HEK293 (cell line): ENCODE data around the gene ARHGEF39.

Experiments used
- CTCF ChIA-PET: fragments of 350-600 bp; formaldehyde crosslinking; extraction: SDS; loops from one replicate; lab custom pipeline; 2021; ENCODE audit warnings: antibody characterized with exemption; lab: Yijun Ruan, JAX
- POLR2A ChIA-PET: fragments of 300-600 bp; formaldehyde crosslinking; extraction: SDS; loops from one replicate; lab custom pipeline; 2020; ENCODE audit warnings: antibody characterized with exemption, inconsistent platforms; lab: Yijun Ruan, JAX
- H3K27ac ChIP-seq: fragments of 200-500 bp; sonication (Bioruptor generic); 2 replicates; pipeline ENCODE4 v1.5.1; 2014; ENCODE audit warnings: low read depth, low read length, control low read depth, inconsistent platforms; ENCODE audit errors: extremely low read depth
- H3K36me3 ChIP-seq, 2 experiments: fragments of 200-500 bp in 1 of 2; sonication (Bioruptor generic) in 1 of 2; 1 replicate in 1 of 2; 2 replicates in 1 of 2; pipeline ENCODE4 v1.5.1; 2014 to 2017; ENCODE audit warnings: inconsistent platforms in 2 of 2, low read length in 2 of 2; ENCODE audit not compliant: control insufficient read depth in 2 of 2, insufficient read depth in 1 of 2
- H3K4me1 ChIP-seq: fragments of 200-500 bp; sonication (Bioruptor generic); 2 replicates; pipeline ENCODE4 v1.5.1; 2014; ENCODE audit warnings: mild to moderate bottlenecking, low read length, inconsistent platforms; ENCODE audit not compliant: control insufficient read depth, insufficient read depth
- H3K4me3 ChIP-seq: 2 replicates; pipeline ENCODE4 v1.5.1; 2011; ENCODE audit warnings: low read depth, mild to moderate bottlenecking, control low read depth, low read length, moderate library complexity
- H3K9me3 ChIP-seq: fragments of 200-500 bp; sonication (Bioruptor generic); 2 replicates; pipeline ENCODE4 v1.5.1; 2014; ENCODE audit warnings: low read depth, low read length, inconsistent platforms; ENCODE audit not compliant: control insufficient read depth, insufficient read depth
- EGR2 ChIP-seq: fragments of 450-650 bp; formaldehyde crosslinking; IDR thresholded peaks from 2 replicates; pipeline ENCODE4 v1.5.1; 2016; ENCODE audit warnings: low read depth, missing biosample characterization, missing genetic modification characterization
- GFI1B ChIP-seq: fragments of 450-650 bp; formaldehyde crosslinking; IDR thresholded peaks from 2 replicates; pipeline ENCODE4 v1.5.1; 2016; ENCODE audit warnings: missing biosample characterization, missing genetic modification characterization
- HOXD13 ChIP-seq: sonication (generic); formaldehyde crosslinking; IDR thresholded peaks from 2 replicates; pipeline ENCODE4 v1.8.0; 2022; ENCODE audit warnings: missing genetic modification reagents, borderline replicate concordance
- KLF9 ChIP-seq: fragments of 450-650 bp; formaldehyde crosslinking; IDR thresholded peaks from 2 replicates; pipeline ENCODE4 v1.5.1; 2016; ENCODE audit warnings: missing biosample characterization, missing genetic modification characterization, low read depth
- SP3 ChIP-seq: fragments of 450-650 bp; formaldehyde crosslinking; IDR thresholded peaks from 2 replicates; pipeline ENCODE4 v1.5.1; 2016; ENCODE audit warnings: missing biosample characterization, missing genetic modification characterization
- ZBTB20 ChIP-seq: fragments of 450-650 bp; formaldehyde crosslinking; IDR thresholded peaks from 2 replicates; pipeline ENCODE4 v1.5.1; 2016; ENCODE audit warnings: missing biosample characterization, missing genetic modification characterization
- ZFP69B ChIP-seq: fragments of 450-650 bp; formaldehyde crosslinking; IDR thresholded peaks from 2 replicates; pipeline ENCODE4 v1.5.1; 2016; ENCODE audit warnings: missing biosample characterization, missing genetic modification characterization
- ZIC2 ChIP-seq: fragments of 450-650 bp; formaldehyde crosslinking; IDR thresholded peaks from 2 replicates; pipeline ENCODE4 v1.5.1; 2016; ENCODE audit warnings: missing biosample characterization, missing genetic modification characterization
- ZNF311 ChIP-seq: fragments of 450-650 bp; formaldehyde crosslinking; IDR thresholded peaks from 2 replicates; pipeline ENCODE4 v1.5.1; 2017; ENCODE audit warnings: missing biosample characterization, missing genetic modification characterization, borderline replicate concordance
- ZXDB ChIP-seq: fragments of 450-650 bp; formaldehyde crosslinking; IDR thresholded peaks from 2 replicates; pipeline ENCODE4 v1.5.1; 2016; ENCODE audit warnings: missing biosample characterization, missing genetic modification characterization
- TF ChIP-seq, protein P1 (sequence below): fragments of 450-650 bp; formaldehyde crosslinking; IDR thresholded peaks from 2 replicates; pipeline ENCODE4 v1.5.1; 2017; ENCODE audit warnings: missing biosample characterization, missing genetic modification characterization
- TF ChIP-seq, protein P2 (sequence below): fragments of 450-650 bp; formaldehyde crosslinking; IDR thresholded peaks from 2 replicates; pipeline ENCODE4 v1.5.1; 2016; ENCODE audit warnings: missing biosample characterization, missing genetic modification characterization
- TF ChIP-seq, protein P3 (sequence below): fragments of 450-650 bp; formaldehyde crosslinking; IDR thresholded peaks from 2 replicates; pipeline ENCODE4 v1.5.1; 2016; ENCODE audit warnings: missing biosample characterization, missing genetic modification characterization
- TF ChIP-seq, protein P4 (sequence below): IDR thresholded peaks from 2 replicates; pipeline ENCODE4 v1.6.1; 2011; ENCODE audit warnings: mild to moderate bottlenecking, low read depth, low read length, borderline replicate concordance
- TF ChIP-seq, protein P5 (sequence below): fragments of 450-650 bp; formaldehyde crosslinking; IDR thresholded peaks from 2 replicates; pipeline ENCODE4 v1.5.1; 2016; ENCODE audit warnings: missing biosample characterization, missing genetic modification characterization

ARHGEF39 gene

DNA sequence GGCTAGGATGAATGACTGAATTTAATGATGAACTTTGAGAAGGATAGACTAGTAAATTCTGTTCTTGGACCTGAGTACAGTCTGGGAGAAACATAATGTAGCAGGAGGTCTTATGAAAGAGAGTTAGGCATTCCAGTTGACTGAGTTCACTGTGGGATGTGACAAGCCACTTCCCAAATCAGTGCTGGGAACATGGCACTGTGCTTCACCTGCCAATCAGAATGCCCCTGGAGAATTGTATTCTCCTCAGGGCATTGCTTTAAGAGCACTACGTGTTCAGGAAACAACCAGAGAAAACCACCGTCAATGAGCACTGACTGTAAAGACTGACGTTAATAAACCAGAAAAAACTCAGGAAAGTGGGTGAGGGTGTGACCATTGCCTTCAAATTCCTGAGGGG is 5.7 kb downstream of the ARHGEF39 start:
- 0 out of 2 replicates have a peak, but pooled peaks have one; percentile 44 for TF ChIP-seq GFI1B (tag by site-specific recombination)
- TF ChIP-seq, protein P1, sequence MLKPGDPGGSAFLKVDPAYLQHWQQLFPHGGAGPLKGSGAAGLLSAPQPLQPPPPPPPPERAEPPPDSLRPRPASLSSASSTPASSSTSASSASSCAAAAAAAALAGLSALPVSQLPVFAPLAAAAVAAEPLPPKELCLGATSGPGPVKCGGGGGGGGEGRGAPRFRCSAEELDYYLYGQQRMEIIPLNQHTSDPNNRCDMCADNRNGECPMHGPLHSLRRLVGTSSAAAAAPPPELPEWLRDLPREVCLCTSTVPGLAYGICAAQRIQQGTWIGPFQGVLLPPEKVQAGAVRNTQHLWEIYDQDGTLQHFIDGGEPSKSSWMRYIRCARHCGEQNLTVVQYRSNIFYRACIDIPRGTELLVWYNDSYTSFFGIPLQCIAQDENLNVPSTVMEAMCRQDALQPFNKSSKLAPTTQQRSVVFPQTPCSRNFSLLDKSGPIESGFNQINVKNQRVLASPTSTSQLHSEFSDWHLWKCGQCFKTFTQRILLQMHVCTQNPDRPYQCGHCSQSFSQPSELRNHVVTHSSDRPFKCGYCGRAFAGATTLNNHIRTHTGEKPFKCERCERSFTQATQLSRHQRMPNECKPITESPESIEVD (tag by site-specific recombination), result peak; percentile 53
- TF ChIP-seq, protein P2, sequence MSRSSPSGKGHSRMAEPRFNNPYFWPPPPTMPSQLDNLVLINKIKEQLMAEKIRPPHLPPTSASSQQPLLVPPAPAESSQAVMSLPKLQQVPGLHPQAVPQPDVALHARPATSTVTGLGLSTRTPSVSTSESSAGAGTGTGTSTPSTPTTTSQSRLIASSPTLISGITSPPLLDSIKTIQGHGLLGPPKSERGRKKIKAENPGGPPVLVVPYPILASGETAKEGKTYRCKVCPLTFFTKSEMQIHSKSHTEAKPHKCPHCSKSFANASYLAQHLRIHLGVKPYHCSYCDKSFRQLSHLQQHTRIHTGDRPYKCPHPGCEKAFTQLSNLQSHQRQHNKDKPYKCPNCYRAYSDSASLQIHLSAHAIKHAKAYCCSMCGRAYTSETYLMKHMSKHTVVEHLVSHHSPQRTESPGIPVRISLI (tag by site-specific recombination), result no peak
- H3K9me3 ChIP-seq, result no peaks in the 10 kb centered on the region
- H3K27ac ChIP-seq, result peak overlapping the region; percentile 93; the same call in 1 of the 2 replicates
- ChIA-PET CTCF (interaction anchor here (0.6 to 14.5 kb wide), 12 partner anchors 8 to 1563 kb away, joined by 3 to 157 read pairs (median 6); partner anchors contain the start of genes TLN1 and TPM2), POLR2A (interaction anchor here (0.6 to 4.3 kb wide), 14 partner anchors 12 to 587 kb away, joined by 3 to 41 read pairs (median 6); partner anchors contain the start of genes CA9, CREB3, FANCG and TLN1)
- no peak overlapping the region for H3K4me3 ChIP-seq
- H3K4me1 ChIP-seq, result peaks cover 8% of the 10 kb centered on the region; the same call in 1 of the 2 replicates
- peaks cover 5 to 40% of the 10 kb centered on the region in 2 experiments for H3K36me3 ChIP-seq

DNA sequence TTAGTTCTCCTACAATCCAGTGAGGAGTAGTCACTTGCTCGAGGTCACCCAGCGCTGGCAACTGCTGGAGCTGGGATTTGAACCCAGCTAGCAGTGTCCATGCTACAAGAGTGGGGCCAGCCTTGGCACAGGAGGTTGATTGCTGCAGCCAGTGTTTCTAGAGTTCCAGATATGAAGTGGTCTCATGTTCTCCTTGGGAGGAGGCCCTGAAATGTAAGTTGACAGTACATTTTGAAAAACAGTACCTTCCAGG is 6.1 kb downstream of the ARHGEF39 start:
- H3K27ac ChIP-seq, result peak overlapping the region; percentile 93
- CTCF ChIA-PET, result interaction anchor here (0.6 to 14.5 kb wide), 19 partner anchors 8 to 1563 kb away, joined by 3 to 157 read pairs (median 5); partner anchors contain the start of genes TLN1 and TPM2
- no peaks in the 10 kb centered on the region for H3K9me3 ChIP-seq
- no peak for TF ChIP-seq EGR2 (tag by site-specific recombination)
- TF ChIP-seq, protein P3, sequence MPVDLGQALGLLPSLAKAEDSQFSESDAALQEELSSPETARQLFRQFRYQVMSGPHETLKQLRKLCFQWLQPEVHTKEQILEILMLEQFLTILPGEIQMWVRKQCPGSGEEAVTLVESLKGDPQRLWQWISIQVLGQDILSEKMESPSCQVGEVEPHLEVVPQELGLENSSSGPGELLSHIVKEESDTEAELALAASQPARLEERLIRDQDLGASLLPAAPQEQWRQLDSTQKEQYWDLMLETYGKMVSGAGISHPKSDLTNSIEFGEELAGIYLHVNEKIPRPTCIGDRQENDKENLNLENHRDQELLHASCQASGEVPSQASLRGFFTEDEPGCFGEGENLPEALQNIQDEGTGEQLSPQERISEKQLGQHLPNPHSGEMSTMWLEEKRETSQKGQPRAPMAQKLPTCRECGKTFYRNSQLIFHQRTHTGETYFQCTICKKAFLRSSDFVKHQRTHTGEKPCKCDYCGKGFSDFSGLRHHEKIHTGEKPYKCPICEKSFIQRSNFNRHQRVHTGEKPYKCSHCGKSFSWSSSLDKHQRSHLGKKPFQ (tag by site-specific recombination), result no peak
- TF ChIP-seq ZFP69B, result 0 out of 2 replicates have a peak, but pooled peaks have one; percentile 47
- no peak for TF ChIP-seq KLF9 (tag by site-specific recombination)
- 0 out of 2 replicates have a peak, but pooled peaks have one; percentile 3 for TF ChIP-seq ZXDB (tag by site-specific recombination)
- no peak for TF ChIP-seq ZIC2 (tag by site-specific recombination)
- no peak for TF ChIP-seq ZNF311
- TF ChIP-seq, protein P4, sequence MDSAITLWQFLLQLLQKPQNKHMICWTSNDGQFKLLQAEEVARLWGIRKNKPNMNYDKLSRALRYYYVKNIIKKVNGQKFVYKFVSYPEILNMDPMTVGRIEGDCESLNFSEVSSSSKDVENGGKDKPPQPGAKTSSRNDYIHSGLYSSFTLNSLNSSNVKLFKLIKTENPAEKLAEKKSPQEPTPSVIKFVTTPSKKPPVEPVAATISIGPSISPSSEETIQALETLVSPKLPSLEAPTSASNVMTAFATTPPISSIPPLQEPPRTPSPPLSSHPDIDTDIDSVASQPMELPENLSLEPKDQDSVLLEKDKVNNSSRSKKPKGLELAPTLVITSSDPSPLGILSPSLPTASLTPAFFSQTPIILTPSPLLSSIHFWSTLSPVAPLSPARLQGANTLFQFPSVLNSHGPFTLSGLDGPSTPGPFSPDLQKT, result no peak
- TF ChIP-seq GFI1B (tag by site-specific recombination), result no peak
- H3K4me1 ChIP-seq, result peaks cover 8% of the 10 kb centered on the region; the same call in 1 of the 2 replicates
- H3K36me3 ChIP-seq, result peaks cover 5 to 38% of the 10 kb centered on the region in 2 experiments
- POLR2A ChIA-PET, result interaction anchor here (0.6 to 4.3 kb wide), 15 partner anchors 12 to 586 kb away, joined by 3 to 41 read pairs (median 6); partner anchors contain the start of genes CA9, CREB3, FANCG and TLN1
- peak overlapping the region; percentile 70 for H3K4me3 ChIP-seq

DNA sequence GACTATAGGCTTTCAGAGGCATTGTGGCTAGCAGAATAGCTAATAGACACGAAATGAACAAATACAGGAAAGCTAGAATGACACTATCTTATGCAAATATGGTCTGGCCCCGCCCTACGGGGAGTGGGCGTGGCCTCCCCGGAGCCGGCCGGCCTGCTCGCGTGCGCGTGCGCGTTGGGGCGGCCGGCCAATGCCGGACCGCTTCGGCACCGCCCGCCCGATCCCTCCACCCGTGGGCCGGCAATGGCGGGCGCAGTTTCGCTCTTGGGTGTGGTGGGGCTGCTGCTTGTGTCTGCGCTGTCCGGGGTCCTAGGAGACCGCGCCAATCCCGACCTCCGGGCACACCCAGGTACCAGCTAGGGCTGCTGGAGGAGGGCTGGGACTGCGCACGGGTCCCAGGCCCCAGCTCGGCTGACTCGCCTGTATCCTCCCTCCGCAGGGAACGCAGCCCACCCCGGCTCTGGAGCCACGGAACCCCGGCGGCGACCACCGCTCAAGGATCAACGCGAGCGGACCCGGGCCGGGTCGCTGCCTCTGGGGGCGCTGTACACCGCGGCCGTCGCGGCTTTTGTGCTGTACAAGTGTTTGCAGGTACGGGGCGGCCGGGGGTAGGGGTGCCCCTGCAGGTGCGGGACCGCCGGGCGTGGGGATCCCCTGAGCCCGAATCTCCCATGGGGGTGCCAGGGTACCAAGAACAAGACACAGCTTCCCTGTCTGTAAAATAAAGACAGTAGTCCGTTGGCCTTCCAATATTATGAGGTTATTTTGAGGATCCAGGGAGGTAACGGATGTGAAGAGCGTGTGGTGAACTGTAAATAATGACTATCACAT is 6.6 kb downstream of the ARHGEF39 start, which contains the start of gene CCDC107:
CCDC107 (plus strand) TSS at position 156 of the 831 bp plus-strand sequence; CDS start at position 244, 88 bp downstream.
- Histone ChIP-seq H3K4me1 (peaks cover 8% of the 10 kb centered on the region; the same call in 1 of the 2 replicates), H3K9me3 (no peaks in the 10 kb centered on the region), H3K27ac (peak within 1 kb of the TSS; percentile 93), H3K4me3 (peak within 1 kb of the TSS; percentile 70), H3K36me3 (peaks cover 5 to 33% of the 10 kb centered on the region in 2 experiments)
- ChIA-PET CTCF (interaction anchor here (0.6 to 14.5 kb wide), 21 partner anchors 9 to 1562 kb away, joined by 3 to 157 read pairs (median 5); partner anchors contain the start of genes TLN1 and TPM2), POLR2A (interaction anchor here (0.6 to 4.3 kb wide), 24 partner anchors 11 to 713 kb away, joined by 3 to 41 read pairs (median 4); partner anchors contain the start of genes ATOSB, CREB3, FANCG and GBA2)
- no peak for TF ChIP-seq HOXD13 (CRISPR knock-in tag)
- TF ChIP-seq SP3, result no peak
- TF ChIP-seq, protein P5, sequence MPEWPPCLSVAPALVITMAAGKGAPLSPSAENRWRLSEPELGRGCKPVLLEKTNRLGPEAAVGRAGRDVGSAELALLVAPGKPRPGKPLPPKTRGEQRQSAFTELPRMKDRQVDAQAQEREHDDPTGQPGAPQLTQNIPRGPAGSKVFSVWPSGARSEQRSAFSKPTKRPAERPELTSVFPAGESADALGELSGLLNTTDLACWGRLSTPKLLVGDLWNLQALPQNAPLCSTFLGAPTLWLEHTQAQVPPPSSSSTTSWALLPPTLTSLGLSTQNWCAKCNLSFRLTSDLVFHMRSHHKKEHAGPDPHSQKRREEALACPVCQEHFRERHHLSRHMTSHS (tag by site-specific recombination), result no peak
- peak; percentile 93 for TF ChIP-seq ZBTB20
